Activated CD8-positive, alpha-beta T cell treated with anti-CD3 and anti-CD28 coated beads, Interleukin-2, amount 10 ng/mL, durations not matched to agents 7 days and 5 days (primary cell): ENCODE measurements around the gene TXN2. TPM values are rescaled to one million over a fixed set of nuclear protein-coding genes. Genes with fewer than 3 reads are reported as not detected.

ENCODE experiments used
- ATAC-seq: fragments of 150-1000 bp; cut with Tn5 transposase; one replicate; pipeline ENCODE4 v1.10.0; 2021; ENCODE audit warnings: moderate library complexity
- CTCF ChIA-PET: fragments of 350-600 bp; sonication (Branson Sonifier 250); formaldehyde crosslinking; loops from one replicate; lab custom pipeline; 2021; ENCODE audit warnings: antibody characterized with exemption; lab: Charles Lee
- POLR2A ChIA-PET: fragments of 350-600 bp; sonication (Branson Sonifier 250); formaldehyde crosslinking; loops from one replicate; lab custom pipeline; 2021; ENCODE audit warnings: antibody characterized with exemption; lab: Charles Lee
- DNase-seq: peaks from one replicate; pipeline ENCODE4 v3.0.0-alpha.2; 2020
- H3K27ac Mint-ChIP-seq: one replicate; pipeline ENCODE4 v1.8.0; 2021; ENCODE audit warnings: mild to moderate bottlenecking, mixed read lengths
- H3K27me3 Mint-ChIP-seq: one replicate; pipeline ENCODE4 v1.8.0; 2021; ENCODE audit warnings: low read depth, mixed read lengths
- H3K36me3 Mint-ChIP-seq: one replicate; pipeline ENCODE4 v1.8.0; 2021; ENCODE audit warnings: low read depth, mixed read lengths
- H3K4me1 Mint-ChIP-seq: one replicate; pipeline ENCODE4 v1.8.0; 2021; ENCODE audit warnings: low read depth, mixed read lengths
- H3K4me3 Mint-ChIP-seq: one replicate; pipeline ENCODE4 v1.8.0; 2021; ENCODE audit warnings: mild to moderate bottlenecking, mixed read lengths
- H3K9me3 Mint-ChIP-seq: one replicate; pipeline ENCODE4 v1.8.0; 2022; ENCODE audit warnings: mixed read lengths; ENCODE audit not compliant: insufficient read depth
- total RNA-seq, 2 experiments: library from RNA; stranded (reverse); gene quantifications; one replicate each; pipeline ENCODE4 v1.2.3, GENCODE V29; 2021

TXN2 gene
- total RNA-seq, 2 experiments from 2014 or later, result 74.1 to 78.4 TPM

GRCh38 chr22:36443198-36443770 is 38.2 kb downstream of the TXN2 start:
- Mint-ChIP-seq H3K27ac (no peak overlapping the region), H3K9me3 (no peaks in the 10 kb centered on the region), H3K27me3 (no peaks in the 10 kb centered on the region), H3K4me3 (no peak overlapping the region), H3K4me1 (peaks cover 51% of the 10 kb centered on the region), H3K36me3 (no peaks in the 10 kb centered on the region)
- no peak for ATAC-seq
- DNase-seq, result no peak
- ChIA-PET POLR2A (interaction anchor here (0.7 to 1.3 kb wide), 2 partner anchors 8 to 55 kb away, joined by 4 read pairs; no protein-coding TSS in a partner anchor), CTCF (interaction anchor here (1.2 kb wide), 1 partner anchor 39 kb away, joined by 4 read pairs; no protein-coding TSS in a partner anchor)

- ATAC-seq, result no peak
- POLR2A ChIA-PET, result interaction anchor here (0.7 to 1.3 kb wide), 2 partner anchors 9 to 54 kb away, joined by 4 read pairs; no protein-coding TSS in a partner anchor
- CTCF ChIA-PET, result interaction anchor here (1.2 kb wide), 1 partner anchor 38 kb away, joined by 4 read pairs; no protein-coding TSS in a partner anchor
- H3K27ac Mint-ChIP-seq, result no peak overlapping the region
- no peak overlapping the region for H3K4me3 Mint-ChIP-seq
- no peaks in the 10 kb centered on the region for H3K36me3 Mint-ChIP-seq
- no peaks in the 10 kb centered on the region for H3K9me3 Mint-ChIP-seq
- no peak for DNase-seq
- no peaks in the 10 kb centered on the region for H3K27me3 Mint-ChIP-seq
- peaks cover 45% of the 10 kb centered on the region for H3K4me1 Mint-ChIP-seq
These were observed 38.8 kb downstream of the TXN2 start for GRCh38 chr22:36442506-36443197.

GRCh38 chr22:36440429-36441002 is 40.9 kb downstream of the TXN2 start:
- Mint-ChIP-seq H3K36me3 (no peaks in the 10 kb centered on the region), H3K27ac (no peak overlapping the region), H3K4me1 (peaks cover 43% of the 10 kb centered on the region), H3K27me3 (no peaks in the 10 kb centered on the region), H3K4me3 (no peak overlapping the region), H3K9me3 (no peaks in the 10 kb centered on the region)
- POLR2A ChIA-PET, result no interaction called here
- CTCF ChIA-PET, result interaction anchor here (1.3 kb wide), 1 partner anchor 112 kb away, joined by 3 read pairs; no protein-coding TSS in a partner anchor
- DNase-seq, result no peak
- ATAC-seq, result no peak

GRCh38 chr22:36439481-36440271 is 41.8 kb downstream of the TXN2 start:
- H3K4me3 Mint-ChIP-seq, result no peak overlapping the region
- no peaks in the 10 kb centered on the region for H3K9me3 Mint-ChIP-seq
- ChIA-PET CTCF (no interaction called here), POLR2A (no interaction called here)
- H3K4me1 Mint-ChIP-seq, result peaks cover 46% of the 10 kb centered on the region
- H3K27me3 Mint-ChIP-seq, result no peaks in the 10 kb centered on the region
- H3K27ac Mint-ChIP-seq, result no peak overlapping the region
- no peaks in the 10 kb centered on the region for H3K36me3 Mint-ChIP-seq
- ATAC-seq (no peak), DNase-seq (no peak)

GRCh38 chr22:36435516-36436415 is 45.7 kb downstream of the TXN2 start:
- ATAC-seq, result peak; percentile 90
- Mint-ChIP-seq H3K27me3 (no peaks in the 10 kb centered on the region), H3K4me1 (peaks cover 39% of the 10 kb centered on the region), H3K4me3 (peak overlapping the region; percentile 26), H3K36me3 (no peaks in the 10 kb centered on the region), H3K9me3 (no peaks in the 10 kb centered on the region), H3K27ac (peak overlapping the region; percentile 86)
- CTCF ChIA-PET, result interaction anchor here (0.7 to 2.0 kb wide), 10 partner anchors 9 to 134 kb away, joined by 3 to 7 read pairs (median 4); partner anchors contain the start of gene MYH9
- POLR2A ChIA-PET, result interaction anchor here (0.8 to 1.6 kb wide), 8 partner anchors 12 to 66 kb away, joined by 3 to 7 read pairs (median 3); partner anchors contain the start of gene MYH9
- peak; percentile 76 for DNase-seq

GRCh38 chr22:36433318-36434231 is 47.9 kb downstream of the TXN2 start:
- H3K9me3 Mint-ChIP-seq, result no peaks in the 10 kb centered on the region
- no peaks in the 10 kb centered on the region for H3K36me3 Mint-ChIP-seq
- no peak for DNase-seq
- peaks cover 29% of the 10 kb centered on the region for H3K4me1 Mint-ChIP-seq
- ATAC-seq, result no peak
- ChIA-PET CTCF (interaction anchor here (0.7 to 1.0 kb wide), 2 partner anchors 14 to 37 kb away, joined by 3 read pairs; no protein-coding TSS in a partner anchor), POLR2A (no interaction called here)
- H3K27ac Mint-ChIP-seq, result no peak overlapping the region
- H3K27me3 Mint-ChIP-seq, result no peaks in the 10 kb centered on the region
- H3K4me3 Mint-ChIP-seq, result no peak overlapping the region

GRCh38 chr22:36432592-36433317 is 48.7 kb downstream of the TXN2 start:
- POLR2A ChIA-PET, result no interaction called here
- Mint-ChIP-seq H3K4me1 (peaks cover 29% of the 10 kb centered on the region), H3K4me3 (no peak overlapping the region), H3K36me3 (no peaks in the 10 kb centered on the region), H3K27me3 (no peaks in the 10 kb centered on the region), H3K9me3 (no peaks in the 10 kb centered on the region), H3K27ac (no peak overlapping the region)
- DNase-seq, result no peak
- CTCF ChIA-PET, result interaction anchor here (0.7 to 1.0 kb wide), 2 partner anchors 14 to 38 kb away, joined by 3 read pairs; no protein-coding TSS in a partner anchor
- ATAC-seq, result no peak

GRCh38 chr22:36431977-36432376 is 49.5 kb downstream of the TXN2 start:
- ChIA-PET POLR2A (no interaction called here), CTCF (interaction anchor here (1.0 kb wide), 1 partner anchor 13 kb away, joined by 3 read pairs; no protein-coding TSS in a partner anchor)

GRCh38 chr22:36430863-36431262 is 50.6 kb downstream of the TXN2 start:
- Mint-ChIP-seq H3K9me3 (no peaks in the 10 kb centered on the region), H3K4me1 (peaks cover 27% of the 10 kb centered on the region), H3K27ac (no peak overlapping the region), H3K4me3 (no peak overlapping the region), H3K36me3 (no peaks in the 10 kb centered on the region), H3K27me3 (no peaks in the 10 kb centered on the region)
- DNase-seq (no peak), ATAC-seq (no peak)
- ChIA-PET POLR2A (no interaction called here), CTCF (no interaction called here)

More at GRCh38 chr22:36431977-36432376, 49.5 kb downstream of the TXN2 start:
- no peak for ATAC-seq
- no peaks in the 10 kb centered on the region for H3K27me3 Mint-ChIP-seq
- no peaks in the 10 kb centered on the region for H3K9me3 Mint-ChIP-seq
- no peak overlapping the region for H3K4me3 Mint-ChIP-seq
- no peaks in the 10 kb centered on the region for H3K36me3 Mint-ChIP-seq
- DNase-seq, result no peak
- no peak overlapping the region for H3K27ac Mint-ChIP-seq
- H3K4me1 Mint-ChIP-seq, result peaks cover 29% of the 10 kb centered on the region
